HG02870 (cell line): ENCODE measurements around the gene PRKCQ.
"Not testable (repeated sequence)": the region's sequence is repeated elsewhere in the genome, so short reads cannot be mapped to it uniquely, and the experiment has no call there.

ENCODE experiments used
- ATAC-seq: cut with Tn5 transposase; IDR thresholded peaks from one replicate; pipeline ENCODE4 v1.9.1; 2021; ENCODE audit warnings: mild to moderate bottlenecking, moderate library complexity; ENCODE audit not compliant: unreplicated experiment

Gene PRKCQ

DNA sequence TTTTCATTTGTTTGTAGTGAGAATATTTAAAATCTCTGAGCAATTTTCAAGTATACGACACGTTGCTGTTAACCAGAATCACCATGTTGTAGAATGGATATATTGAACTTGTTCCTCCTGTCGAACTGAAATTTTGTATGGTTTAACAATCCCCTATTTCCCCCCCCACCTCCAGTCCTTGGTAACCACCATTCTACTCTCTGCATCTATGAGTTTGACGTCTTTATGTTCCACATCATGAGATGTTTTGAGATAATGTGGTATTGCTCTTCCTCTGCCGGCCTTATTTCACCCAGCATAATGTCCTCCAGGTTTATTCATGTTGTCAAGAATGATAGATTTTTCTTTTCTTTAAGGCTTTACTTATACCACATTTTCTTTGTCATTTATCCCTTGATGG, 17.4 kb upstream of the PRKCQ start:
- ATAC-seq: no peak

DNA sequence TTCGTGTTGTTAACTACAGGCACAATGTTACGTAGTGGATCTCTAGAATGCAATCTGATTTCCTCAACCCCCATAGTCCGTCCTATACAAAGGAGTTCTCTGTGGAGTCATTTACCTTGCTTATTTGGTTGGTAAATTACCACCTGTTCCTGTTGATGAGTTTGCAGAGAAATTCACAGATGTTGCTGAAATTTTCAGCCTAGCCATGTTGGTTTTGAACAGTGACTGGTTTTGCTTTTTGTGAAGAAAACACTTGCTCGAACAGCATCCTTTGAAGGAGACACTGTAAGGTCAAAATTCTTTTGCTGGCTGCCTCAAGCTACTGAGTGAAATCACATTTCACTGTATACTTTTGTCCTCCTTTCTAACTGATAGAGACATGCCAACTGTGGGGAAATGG, 15.4 kb upstream of the PRKCQ start:
- no peak for ATAC-seq

DNA sequence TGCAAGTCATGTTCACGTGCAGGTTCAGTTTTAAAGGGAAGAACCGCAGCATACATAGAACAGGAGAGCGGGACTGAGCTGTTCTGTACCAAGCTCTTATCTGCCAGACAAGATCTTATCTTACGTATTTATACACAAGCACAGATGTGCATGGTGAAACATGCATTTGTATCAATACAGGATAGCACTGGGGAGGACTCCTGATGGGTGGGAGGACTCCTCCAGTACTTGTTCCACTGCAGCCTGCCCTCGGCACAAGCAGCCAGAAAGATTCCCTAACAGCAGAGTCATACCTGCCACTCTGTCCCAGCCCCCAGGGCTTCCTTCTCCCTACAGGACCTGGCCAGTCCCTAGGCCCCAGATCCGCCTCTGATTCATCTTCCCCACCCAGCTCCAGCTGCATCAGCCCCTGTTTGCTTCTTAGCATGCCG, 13.2 kb upstream of the PRKCQ start:
- no peak for ATAC-seq

DNA sequence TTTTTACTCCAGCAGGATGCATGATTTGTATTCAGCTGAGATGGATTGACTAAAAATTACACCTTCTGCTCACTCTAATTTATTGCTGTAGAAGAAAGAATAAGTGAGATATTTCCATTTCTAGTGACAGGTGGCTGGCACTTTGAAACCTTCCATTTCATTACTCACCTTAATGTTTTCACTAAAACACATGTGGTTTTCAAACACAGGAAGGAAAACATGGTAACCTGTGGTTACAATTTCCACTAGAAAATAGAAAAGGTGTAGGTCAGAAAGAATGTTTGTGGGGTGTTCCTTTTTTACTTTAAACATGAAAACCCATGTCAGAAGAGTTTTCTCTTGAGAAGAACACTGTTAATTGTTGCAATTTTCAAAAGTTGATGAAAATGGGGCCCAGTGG, 12.0 kb upstream of the PRKCQ start:
- no peak for ATAC-seq

DNA sequence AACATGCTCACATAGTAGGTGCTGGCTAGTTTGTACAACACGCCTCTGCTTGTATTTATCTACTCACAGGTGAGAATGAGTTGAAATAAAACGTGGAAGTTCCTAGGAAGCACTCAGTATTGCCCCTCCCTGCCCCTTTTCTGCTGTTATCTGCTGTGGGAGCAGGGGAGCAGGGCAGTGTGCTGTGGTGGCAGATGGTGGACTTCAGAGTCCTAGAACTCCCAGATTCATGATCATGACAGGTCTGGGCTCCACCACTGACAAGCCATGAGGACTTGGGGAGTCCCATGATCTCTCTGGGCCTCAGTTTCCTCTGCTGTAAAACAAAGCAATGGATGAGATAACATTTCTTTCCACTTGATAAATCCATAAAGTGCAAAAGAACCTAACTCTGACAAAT, 11.6 kb upstream of the PRKCQ start:
- ATAC-seq: no peak

DNA sequence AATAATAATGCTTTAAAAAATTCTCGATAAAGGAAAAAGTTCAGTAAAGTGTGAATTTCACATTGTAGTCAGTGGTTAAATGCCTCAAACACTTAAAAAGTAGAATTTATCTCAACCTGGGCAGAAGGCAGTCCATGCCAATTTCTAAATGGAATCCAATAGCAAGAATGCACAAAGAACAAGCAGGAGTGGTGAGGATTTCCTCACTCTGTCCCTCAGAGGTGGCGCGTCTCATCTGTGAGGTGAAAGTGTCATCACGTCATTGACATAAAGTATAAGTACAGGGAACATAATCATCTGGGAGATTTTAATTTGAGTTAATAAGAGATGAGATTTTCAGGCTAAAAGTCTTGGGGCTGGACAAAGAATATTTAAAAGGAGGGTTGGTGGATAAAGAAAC, 10.0 kb upstream of the PRKCQ start:
- ATAC-seq: no peak

DNA sequence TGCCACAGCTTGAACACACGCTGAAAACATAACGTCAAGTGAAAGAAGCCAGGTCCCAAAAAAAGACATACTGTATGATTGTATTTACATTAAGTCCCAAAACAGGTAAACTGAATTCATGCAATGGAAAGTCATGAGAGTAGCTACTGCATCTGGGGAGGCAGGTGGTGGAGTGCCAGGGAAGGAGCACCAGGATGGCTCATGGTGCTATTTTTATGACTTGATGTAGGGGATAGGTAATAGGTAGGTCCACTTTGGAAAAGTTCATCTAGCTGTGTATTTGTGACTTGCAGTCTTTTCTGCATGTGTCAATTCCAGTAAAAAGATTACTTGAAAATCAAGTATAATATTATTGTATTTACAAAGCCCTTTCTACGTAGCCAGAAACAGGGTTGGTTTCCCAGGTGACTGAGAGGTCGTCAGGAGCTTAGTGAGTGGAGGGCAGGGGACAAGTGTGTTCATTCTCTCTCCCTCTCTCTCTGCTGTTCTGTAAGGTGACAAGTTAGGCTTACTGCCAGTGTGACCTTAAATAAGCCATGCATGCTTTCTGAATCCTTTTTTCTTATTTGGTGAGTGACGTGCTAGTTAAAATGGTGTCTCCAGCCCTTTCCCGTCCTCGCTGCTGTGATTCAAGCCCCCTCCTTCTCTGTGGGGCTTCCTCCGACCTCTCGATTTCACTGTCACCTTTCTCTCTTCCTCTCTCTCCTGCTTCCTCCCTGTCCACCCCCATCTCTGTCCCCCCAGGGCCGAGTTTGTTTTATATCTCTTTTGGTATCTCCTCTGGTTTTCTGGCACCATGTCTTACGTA, 9.4 kb upstream of the PRKCQ start:
- ATAC-seq: no peak

DNA sequence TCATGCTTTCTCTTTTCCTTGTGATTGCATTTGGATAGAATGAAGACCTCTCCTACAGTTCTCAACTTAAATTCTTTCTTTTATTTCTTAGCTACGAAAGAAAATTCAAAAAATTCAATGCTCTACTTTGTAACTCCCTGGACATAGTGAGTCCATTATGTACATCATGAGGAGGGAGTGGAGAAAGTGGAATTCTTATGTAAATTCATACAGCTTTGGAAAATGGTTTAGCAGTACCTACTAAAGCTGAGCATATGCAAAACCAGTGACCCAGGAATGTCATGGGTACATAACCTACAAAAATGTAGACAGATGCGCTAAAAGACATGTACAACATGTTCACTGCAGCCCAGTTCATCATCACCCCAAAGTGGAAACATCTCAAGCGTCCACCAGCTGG, 8.8 kb upstream of the PRKCQ start:
- no peak for ATAC-seq

DNA sequence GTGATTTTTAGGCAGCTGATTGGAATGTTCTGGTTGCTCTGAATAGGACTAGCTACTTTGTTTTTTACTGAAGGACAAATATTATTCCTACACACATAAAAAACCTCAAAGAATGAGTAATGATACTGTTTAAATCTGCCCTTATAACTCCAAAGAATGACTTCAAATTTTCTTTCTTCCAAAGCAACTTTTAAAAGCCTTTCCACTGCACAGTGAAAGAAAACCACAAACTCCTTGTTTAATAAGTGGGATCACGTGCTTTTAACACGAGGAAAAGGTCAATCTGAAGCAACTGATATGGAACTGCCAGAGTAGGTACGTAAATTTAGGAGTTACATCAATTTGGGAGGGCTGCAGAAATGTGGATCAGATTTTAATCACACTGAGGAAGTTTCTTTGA, 8.0 kb upstream of the PRKCQ start:
- ATAC-seq: no peak

DNA sequence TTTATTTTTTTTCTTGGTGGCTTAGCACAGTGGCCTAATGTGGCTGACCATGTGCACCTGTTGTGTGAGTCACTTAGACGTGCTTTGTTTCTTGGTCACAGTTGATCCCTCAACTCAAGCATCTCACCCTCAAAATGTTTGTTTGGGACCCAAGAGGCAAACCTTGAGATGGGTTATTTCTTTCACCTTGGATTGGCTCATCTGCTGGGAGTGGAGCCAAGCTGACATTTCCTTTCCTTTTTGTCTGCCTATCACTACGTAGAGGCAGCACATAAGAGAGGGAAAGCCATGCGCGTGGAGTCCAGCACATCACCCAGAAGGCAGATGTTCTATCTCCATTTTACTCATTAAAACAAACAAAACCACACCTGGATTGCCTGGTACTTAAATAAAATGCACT, 6.4 kb upstream of the PRKCQ start:
- ATAC-seq: no peak

DNA sequence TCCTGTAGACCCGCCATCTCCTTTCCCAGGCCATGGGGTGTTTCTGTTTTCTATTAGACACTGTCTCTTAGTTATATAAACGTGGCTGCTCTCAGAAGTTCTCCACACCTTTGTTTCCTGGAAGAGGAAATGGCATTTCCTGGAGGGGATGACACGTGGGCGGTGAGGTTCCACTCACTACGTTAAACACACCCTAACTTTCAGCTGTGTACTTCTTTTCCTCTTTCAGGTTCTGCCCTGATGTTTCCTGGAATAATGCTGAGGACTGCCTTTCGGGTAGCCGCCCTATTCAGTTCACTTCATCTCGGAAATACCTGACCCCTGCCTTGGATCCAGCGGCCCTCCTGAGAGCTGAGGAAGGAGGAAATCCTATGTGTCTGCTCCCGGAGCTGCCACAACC, 3.4 kb upstream of the PRKCQ start:
- ATAC-seq: no peak

DNA sequence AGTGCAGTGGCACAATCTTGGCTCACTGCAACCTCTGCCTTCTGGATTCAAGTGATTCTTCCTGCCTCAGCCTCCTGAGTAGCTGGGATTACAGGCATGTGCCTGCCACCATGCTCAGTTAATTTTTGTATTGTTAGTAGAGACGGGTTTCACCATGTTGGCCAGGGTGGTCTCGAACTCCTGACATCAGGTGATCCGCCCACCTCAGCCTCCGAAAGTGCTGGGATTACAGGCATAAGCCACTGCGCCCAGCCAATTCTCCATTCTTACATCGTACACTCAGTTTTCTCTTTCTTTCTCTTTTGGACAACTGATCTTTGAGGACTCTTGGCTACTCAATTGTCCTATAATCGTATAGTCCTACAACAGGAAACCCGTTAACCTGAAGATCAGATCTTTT, 2.8 kb upstream of the PRKCQ start:
- ATAC-seq: not testable (repeated sequence)

DNA sequence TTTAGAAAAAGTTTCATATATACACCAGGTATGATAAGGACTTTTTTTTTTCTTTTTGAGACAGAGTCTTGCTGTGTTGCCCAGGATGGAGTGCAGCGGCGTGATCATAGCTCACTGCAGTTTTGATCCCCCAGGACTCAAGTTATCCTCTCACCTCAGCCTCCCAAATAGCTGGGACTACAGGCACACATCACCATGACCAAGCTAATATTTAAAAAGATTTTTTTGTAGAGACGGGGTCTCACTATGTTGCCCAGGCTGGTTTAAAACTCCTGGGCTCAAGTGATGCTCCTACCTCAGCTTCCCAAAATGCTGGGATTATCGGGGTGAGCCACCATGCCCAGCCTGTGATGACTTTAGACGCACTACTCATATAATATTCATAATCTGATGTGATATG, 2.2 kb upstream of the PRKCQ start:
- ATAC-seq: no peak

DNA sequence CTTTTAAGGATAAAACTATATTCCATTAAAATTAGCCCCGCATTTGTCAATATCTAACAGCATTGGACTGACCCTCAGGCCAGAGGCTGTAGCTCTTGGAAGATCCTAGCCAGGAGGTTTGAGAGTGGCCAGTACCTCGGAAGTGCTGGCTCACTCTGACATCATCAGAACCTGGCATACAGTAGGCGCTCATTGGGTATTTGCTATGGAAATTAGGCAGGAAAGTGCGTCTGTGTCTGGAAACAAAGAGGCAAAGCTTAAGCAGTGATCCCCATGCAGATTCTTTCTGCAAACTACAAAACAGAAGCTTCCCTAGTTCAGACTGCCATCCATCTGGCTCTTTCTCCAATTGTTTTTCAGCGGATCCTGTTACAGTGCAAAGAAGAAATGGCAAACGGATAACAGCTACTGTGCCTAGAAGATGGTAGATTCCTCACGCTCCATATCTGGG, 1.7 kb upstream of the PRKCQ start:
- ATAC-seq: no peak

DNA sequence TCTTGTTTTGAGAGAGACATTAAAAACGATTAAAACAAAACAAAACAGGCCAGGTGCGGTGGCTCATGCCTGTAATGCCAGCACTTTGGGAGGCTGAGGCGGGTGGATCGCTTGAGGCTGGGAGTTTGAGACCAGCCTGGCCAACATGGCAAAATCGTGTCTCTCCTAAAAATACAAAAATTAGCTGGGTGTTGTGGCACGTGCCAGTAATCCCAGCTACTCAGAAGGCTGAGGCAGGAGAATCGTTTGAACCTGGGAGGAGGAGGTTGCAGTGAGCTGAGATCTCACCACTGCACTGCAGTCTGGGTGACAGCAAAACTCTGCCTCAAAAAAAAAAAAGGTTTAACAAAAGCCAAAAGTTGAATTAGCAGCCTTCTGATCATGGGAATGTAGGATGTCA, 1.1 kb upstream of the PRKCQ start:
- not testable (repeated sequence) for ATAC-seq

DNA sequence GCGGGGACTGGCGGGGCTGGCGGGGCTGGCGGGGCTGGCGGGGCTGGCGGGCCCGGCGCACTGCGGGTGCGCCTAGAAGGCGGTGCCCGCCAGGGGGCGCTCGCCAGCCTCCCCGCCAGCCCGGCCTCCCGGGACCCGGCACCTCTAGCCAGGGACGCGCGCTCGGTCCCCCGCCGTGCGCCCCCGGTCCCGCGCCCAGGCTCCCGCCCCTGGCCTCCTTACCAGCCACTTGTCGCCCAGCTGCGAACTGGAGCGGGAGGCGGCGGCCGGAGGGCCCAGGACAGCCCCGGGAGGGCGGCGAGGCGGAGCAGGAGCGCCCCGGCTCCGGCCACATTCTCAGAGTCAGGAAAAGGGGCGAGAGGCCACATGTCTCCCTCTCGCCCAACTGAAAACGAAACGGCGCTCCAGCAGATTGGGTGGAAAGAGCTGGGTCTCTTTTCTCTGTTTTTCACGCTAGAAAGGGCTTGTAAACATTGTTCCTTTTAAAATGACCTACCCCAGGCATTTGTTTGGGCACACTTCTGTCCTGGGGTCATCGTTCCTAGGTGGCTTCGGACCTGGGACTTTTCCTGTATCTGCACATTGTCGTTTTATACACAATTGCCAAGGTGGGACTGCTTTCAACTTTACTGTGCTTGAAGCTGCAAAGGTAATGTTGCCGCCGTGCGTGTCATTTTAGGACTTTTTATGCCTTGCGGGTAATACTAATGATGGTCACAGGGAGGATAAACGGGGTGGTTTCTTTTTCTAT, 378 bp upstream of the PRKCQ start:
- ATAC-seq: peak; percentile 84

DNA sequence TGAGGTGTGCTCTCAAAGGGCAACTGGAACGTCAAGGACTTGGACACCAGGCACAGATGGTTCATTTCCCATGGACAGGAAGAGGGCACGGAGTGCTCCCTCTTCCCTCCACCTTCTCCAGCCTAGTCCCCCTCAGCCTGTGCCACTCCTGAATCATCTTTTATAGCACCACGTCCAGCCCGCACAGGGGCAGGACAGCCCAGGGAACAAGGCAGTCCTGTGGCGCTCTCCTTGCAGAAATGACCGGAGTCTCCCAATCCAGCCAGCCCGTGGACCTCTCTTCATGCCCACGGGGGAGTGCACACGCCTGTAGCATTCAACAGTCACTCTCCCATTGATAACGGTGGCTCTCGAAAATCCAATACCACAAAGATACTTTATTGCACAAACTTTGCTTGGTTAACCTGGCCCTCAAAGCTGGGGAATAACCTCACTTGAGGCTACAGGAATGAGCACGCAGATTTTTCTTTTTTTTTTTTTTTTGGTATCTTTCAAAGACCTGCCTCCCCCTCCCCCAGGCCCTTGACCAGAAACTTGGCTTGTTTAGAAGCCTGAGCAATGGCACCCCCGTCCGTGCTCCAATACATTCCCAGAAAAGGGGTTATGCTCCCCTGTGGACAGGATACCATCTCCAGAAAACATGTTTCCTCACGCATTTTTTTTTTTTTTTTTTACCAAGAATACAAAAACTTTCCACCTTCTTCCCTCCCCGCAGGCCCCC, 733 bp downstream of the PRKCQ start:
- ATAC-seq: no peak

DNA sequence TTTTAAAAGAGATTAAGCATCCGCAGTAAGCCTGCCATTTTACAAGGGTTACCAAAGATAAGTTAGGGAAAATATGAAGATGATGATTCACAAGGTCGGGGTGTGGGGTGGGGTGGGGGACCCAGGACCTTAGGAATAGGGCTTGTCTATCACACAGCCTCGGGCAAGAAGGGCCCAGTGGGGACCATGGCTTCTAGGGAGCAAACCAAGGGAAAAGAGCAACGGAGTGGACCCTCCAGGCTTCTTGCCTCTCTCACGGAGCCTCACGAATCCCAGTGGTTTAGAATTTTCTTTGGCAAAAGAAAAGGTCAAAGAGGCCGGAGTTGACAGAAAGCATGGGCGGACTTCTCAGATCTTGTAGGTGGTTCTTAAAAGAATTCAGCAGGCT, 1.3 kb downstream of the PRKCQ start:
- ATAC-seq: no peak

DNA sequence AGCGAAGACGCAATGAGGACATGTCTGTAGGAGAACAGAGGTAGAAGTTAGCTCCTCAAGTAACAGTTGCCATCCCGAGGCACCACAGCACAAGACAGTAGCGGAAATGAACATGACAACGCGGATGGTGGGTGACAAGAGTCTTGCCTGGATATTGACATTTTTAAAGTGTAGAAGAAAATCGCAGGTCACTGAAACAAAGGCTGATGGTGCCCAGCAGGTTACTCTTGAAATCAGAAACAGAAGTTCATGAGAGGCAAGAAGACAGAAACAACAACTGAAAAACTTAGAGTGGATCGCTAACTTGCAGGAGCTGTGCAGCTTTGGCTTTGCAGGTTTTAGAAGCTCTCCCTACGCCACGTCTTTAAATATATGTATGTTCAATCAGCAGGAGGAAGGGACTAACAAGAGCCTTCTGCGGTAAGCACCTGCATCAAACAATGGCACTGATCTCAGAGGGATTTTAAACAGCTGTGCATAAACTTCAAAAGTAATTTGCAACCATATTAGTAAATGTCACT, 1.8 kb downstream of the PRKCQ start:
- ATAC-seq: no peak

DNA sequence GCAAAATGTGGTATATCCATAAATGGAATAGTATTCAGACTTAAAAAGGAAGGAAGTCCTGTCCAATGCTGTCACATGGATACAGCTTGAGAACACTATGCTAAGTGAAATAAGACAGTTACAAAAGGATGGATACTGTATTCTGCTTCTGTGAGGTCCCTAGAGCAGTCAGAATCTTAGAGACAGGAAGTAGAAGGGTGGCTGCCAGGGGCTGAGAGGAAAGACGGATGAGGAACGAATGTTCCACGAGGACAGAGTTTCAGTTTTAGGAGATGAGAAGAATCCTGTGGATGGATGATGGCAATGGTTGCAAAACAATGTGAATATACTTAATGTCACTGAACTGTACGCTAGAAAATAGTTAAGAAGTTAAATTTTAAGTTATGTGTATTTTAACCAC, 3.8 kb downstream of the PRKCQ start:
- no peak for ATAC-seq

DNA sequence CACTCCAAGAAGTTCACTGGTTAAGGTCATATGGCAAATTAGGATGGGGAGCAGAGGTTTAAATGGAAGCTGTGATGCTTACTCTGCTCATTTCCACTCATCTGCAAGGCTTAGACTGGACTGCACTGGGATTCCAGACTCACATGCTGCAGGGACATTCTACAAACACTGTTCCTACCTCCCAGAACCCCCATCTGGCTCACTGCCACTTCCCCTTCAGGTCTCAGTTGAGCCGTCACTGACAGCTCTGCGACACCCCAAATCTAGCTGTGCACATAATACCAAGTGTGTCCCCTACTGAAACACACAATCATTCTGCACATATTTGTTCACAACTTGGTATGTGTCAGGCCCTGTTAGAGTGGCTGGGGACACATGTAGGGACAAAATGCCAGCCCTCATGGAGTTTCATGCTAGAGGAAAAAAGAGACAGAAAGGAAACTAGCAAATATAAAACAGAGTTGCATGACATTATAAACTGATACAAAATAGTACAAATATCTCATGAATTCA, 5.4 kb downstream of the PRKCQ start:
- no peak for ATAC-seq
